BLaER1 treated with 17β-estradiol and CSF1 and Interleukin-3, amounts not matched to agents 10 nM and 100 nM (cell line): ENCODE results near the gene DOCK4.

Experiments used
- H3K27ac ChIP-seq, 11 experiments: shearing (Covaris generic); formaldehyde crosslinking; 2 replicates each; pipeline ENCODE4 v1.8.1; 2022
- H3K27me3 ChIP-seq, 11 experiments: shearing (Covaris generic); formaldehyde crosslinking; 2 replicates each; pipeline ENCODE4 v1.8.1; 2022
- H3K36me3 ChIP-seq, 11 experiments: shearing (Covaris generic); formaldehyde crosslinking; 2 replicates each; pipeline ENCODE4 v1.8.1; 2022
- H3K4me1 ChIP-seq, 10 experiments: shearing (Covaris generic); formaldehyde crosslinking; 2 replicates each; pipeline ENCODE4 v1.8.1; 2022
- H3K4me2 ChIP-seq, 11 experiments: shearing (Covaris generic); formaldehyde crosslinking; 2 replicates each; pipeline ENCODE4 v1.8.1; 2022
- H3K4me3 ChIP-seq, 10 experiments: shearing (Covaris generic); formaldehyde crosslinking; 2 replicates each; pipeline ENCODE4 v1.8.1; 2022
- H3K9ac ChIP-seq, 11 experiments: shearing (Covaris generic); formaldehyde crosslinking; 2 replicates each; pipeline ENCODE4 v1.8.1; 2022
- H3K9me3 ChIP-seq, 11 experiments: shearing (Covaris generic); formaldehyde crosslinking; replicated peaks in 1 of 11; 2 replicates each; pipeline ENCODE4 v1.8.1; 2022
- H4K20me1 ChIP-seq, 11 experiments: shearing (Covaris generic); formaldehyde crosslinking; 2 replicates each; pipeline ENCODE4 v1.8.1; 2022
- Cebpa-rat ChIP-seq, 11 experiments: shearing (Covaris generic); IDR thresholded peaks; 2 replicates each; pipeline ENCODE4 v1.8.1; 2022

The DOCK4 gene

DNA sequence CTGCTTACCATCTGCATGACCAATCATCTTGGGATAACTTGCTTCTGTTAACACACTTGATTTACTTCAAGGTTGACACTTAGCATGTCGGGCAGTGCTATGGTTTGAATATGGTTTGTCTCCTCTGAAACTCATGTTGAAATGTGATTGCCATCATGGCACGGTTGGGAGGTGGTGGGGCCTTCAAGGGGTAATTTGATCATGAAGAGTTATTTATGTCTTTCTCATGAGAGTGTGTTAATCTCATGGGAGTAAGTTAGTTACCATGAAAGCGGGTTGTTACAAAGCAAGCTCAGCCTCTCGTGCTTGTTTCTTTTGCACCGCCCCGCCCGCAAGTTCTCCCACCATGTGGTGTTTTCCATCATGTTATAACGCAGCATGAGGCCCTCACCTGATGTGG, 163.6 kb downstream of the DOCK4 start:
- no peak for TF ChIP-seq Cebpa-rat (IDR thresholded peaks at IDR 0.05)
- no peaks in the 10 kb centered on the region for H3K27me3 ChIP-seq
- H3K9ac ChIP-seq: no peak overlapping the region
- no peak overlapping the region for H3K4me3 ChIP-seq
- H3K4me1 ChIP-seq: peaks cover 0 to 42% (median 7%) of the 10 kb centered on the region in 10 experiments; a peak in 10 of 20 replicates
- H4K20me1 ChIP-seq: peaks cover 0 to 100% (median 0%) of the 10 kb centered on the region in 11 experiments; a peak in 8 of 22 replicates
- peak overlapping the region in 6 of 11 experiments; percentile 7 to 49 (median 36); a peak in 10 of 22 replicates for H3K4me2 ChIP-seq
- H3K9me3 ChIP-seq: peaks cover 2 to 14% (median 10%) of the 10 kb centered on the region in 11 experiments
- no peak overlapping the region; a peak in 1 of 22 replicates for H3K27ac ChIP-seq
- peaks cover 0 to 38% (median 0%) of the 10 kb centered on the region in 11 experiments; a peak in 8 of 22 replicates for H3K36me3 ChIP-seq

DNA sequence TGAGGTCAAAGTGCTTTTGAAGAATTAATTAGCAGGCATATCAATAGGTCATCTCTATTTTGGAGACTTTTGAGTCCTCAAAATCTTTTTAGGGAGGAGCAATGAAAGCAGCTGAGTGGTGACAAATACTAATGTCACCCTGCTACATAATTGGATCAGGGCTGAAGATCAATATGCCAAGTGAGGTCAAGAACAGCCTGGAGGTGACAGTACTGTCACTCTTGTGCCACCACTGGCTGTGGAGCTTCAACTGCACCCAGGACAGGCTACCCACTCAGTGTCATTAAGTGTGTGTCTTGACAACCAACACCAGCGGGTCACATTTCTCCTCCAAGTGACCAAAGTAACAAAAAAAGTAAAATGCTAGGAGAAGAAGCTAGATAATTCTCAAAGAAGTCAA, 167.8 kb downstream of the DOCK4 start:
- Histone ChIP-seq H3K4me2 (no peak overlapping the region), H3K27me3 (no peaks in the 10 kb centered on the region), H3K4me3 (no peak overlapping the region), H3K27ac (no peak overlapping the region), H4K20me1 (peaks cover 0 to 100% (median 0%) of the 10 kb centered on the region in 11 experiments; a peak in 8 of 22 replicates), H3K9me3 (no peaks in the 10 kb centered on the region), H3K9ac (no peak overlapping the region), H3K4me1 (peaks cover 0 to 52% (median 8%) of the 10 kb centered on the region in 10 experiments; a peak in 13 of 20 replicates), H3K36me3 (peaks cover 0 to 51% (median 0%) of the 10 kb centered on the region in 11 experiments; a peak in 8 of 22 replicates)
- no peak for TF ChIP-seq Cebpa-rat (IDR thresholded peaks at IDR 0.05)

DNA sequence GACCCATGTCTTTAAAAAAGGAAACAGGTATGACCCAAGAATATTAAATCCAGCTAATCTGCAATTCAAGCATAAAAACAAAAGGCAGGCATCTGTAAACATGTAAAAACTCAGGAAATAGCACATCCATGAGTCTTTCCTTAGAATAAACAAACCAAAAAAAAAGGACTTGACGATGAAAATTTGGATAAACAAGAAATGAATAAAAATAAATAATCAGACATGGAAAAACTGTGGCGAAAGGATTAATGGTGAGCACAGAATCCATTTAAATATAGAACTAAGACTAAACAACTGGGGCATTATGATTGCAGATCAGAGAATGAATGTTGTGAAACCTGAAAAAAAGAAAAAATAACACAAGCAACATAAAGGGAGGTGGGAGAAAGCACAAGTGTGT, 170.1 kb downstream of the DOCK4 start:
- H4K20me1 ChIP-seq: peaks cover 0 to 99% (median 4%) of the 10 kb centered on the region in 11 experiments; a peak in 8 of 22 replicates
- TF ChIP-seq Cebpa-rat (IDR thresholded peaks at IDR 0.05): no peak
- no peak overlapping the region for H3K4me3 ChIP-seq
- H3K36me3 ChIP-seq: peaks cover 0 to 39% (median 0%) of the 10 kb centered on the region in 11 experiments; a peak in 5 of 22 replicates
- peak overlapping the region in 4 of 11 experiments; percentile 12 to 73 (median 38); a peak in 5 of 22 replicates for H3K4me2 ChIP-seq
- no peaks in the 10 kb centered on the region for H3K27me3 ChIP-seq
- H3K27ac ChIP-seq: no peak overlapping the region
- no peaks in the 10 kb centered on the region for H3K9me3 ChIP-seq
- H3K4me1 ChIP-seq: peaks cover 0 to 43% (median 2%) of the 10 kb centered on the region in 10 experiments; a peak in 8 of 20 replicates
- no peak overlapping the region for H3K9ac ChIP-seq

DNA sequence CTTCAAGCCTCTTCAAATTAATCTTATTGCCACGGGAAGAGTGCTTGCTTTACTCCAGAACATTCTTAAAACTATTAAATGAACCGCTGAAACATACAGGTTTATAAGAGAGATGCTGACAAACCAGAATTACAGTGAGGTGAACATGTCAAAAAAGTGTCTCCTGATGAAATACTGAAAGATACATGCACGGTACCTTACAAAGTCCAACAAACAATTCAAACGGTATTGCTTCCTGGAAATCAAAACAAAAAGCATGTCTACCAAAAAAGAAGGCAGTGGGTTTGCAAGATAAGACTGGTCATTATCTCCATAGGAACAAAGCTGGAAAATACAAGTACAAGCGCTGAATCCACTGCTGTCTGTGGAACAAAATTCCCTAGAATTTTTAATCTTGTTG, 174.5 kb downstream of the DOCK4 start:
- Histone ChIP-seq H3K27ac (no peak overlapping the region), H3K4me1 (peaks cover 8 to 35% (median 11%) of the 10 kb centered on the region in 10 experiments), H3K27me3 (no peaks in the 10 kb centered on the region), H3K9me3 (no peaks in the 10 kb centered on the region), H3K9ac (no peak overlapping the region), H3K36me3 (peaks cover 0 to 41% (median 0%) of the 10 kb centered on the region in 11 experiments; a peak in 4 of 22 replicates), H4K20me1 (peaks cover 0 to 99% (median 15%) of the 10 kb centered on the region in 11 experiments; a peak in 9 of 22 replicates), H3K4me3 (no peak overlapping the region), H3K4me2 (no peak overlapping the region)
- no peak for TF ChIP-seq Cebpa-rat (IDR thresholded peaks at IDR 0.05)

DNA sequence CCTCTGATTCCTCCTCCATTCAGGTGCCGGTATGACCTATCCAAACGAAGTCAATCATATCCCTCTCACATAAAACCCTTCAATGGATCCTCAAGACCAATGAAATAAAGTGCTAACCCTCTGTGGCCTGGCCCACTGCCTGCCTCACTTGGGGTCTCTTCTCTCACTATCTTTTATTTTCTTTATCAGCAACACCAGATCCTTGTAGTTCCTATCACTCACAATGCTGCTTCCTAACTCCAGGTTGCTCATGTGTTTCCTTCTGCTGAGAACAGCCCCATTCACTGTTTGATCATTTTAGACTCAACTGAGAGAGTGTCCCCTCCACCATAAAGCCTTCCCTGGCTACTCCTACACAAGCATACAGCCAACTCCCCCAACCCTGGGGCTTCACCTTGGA, 180.6 kb downstream of the DOCK4 start:
- no peak overlapping the region for H3K27ac ChIP-seq
- H3K4me1 ChIP-seq: peaks cover 5 to 31% (median 10%) of the 10 kb centered on the region in 10 experiments
- TF ChIP-seq Cebpa-rat (IDR thresholded peaks at IDR 0.05): no peak
- peak overlapping the region in 1 of 11 experiments; percentile 42; a peak in 2 of 22 replicates for H3K4me2 ChIP-seq
- H4K20me1 ChIP-seq: peaks cover 0 to 100% (median 29%) of the 10 kb centered on the region in 11 experiments; a peak in 12 of 22 replicates
- H3K9me3 ChIP-seq: peaks cover 0 to 4% (median 0%) of the 10 kb centered on the region in 11 experiments; a peak in 1 of 22 replicates
- H3K27me3 ChIP-seq: no peaks in the 10 kb centered on the region
- H3K36me3 ChIP-seq: peaks cover 0 to 42% (median 0%) of the 10 kb centered on the region in 11 experiments; a peak in 4 of 22 replicates
- H3K9ac ChIP-seq: no peak overlapping the region
- no peak overlapping the region for H3K4me3 ChIP-seq

DNA sequence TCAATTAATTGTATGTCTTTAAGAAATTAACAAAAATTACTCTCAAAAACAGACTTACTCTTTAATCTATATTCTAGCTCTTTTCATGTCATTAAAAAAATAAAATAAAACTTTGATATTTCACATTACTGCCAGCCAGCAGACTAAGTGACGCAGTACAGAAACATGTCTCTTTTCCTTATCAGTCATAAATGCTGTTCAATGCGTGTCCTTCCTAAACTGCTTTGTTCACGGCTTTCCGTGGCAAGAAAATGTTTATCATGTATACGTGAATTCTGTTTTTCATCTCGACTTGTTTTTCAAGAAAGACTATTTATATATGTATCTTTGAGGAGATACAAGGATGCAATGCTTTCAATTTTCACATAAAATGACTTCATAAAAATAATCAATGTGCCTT, 182.4 kb downstream of the DOCK4 start:
- Histone ChIP-seq H3K4me2 (no peak overlapping the region), H3K27me3 (no peaks in the 10 kb centered on the region), H3K9me3 (peaks cover 0 to 4% (median 0%) of the 10 kb centered on the region in 11 experiments; a peak in 1 of 22 replicates), H3K4me3 (no peak overlapping the region), H3K9ac (no peak overlapping the region), H3K36me3 (peaks cover 0 to 31% (median 0%) of the 10 kb centered on the region in 11 experiments; a peak in 4 of 22 replicates), H3K27ac (no peak overlapping the region), H3K4me1 (peaks cover 5 to 31% (median 10%) of the 10 kb centered on the region in 10 experiments), H4K20me1 (peaks cover 0 to 98% (median 25%) of the 10 kb centered on the region in 11 experiments; a peak in 12 of 22 replicates)
- no peak for TF ChIP-seq Cebpa-rat (IDR thresholded peaks at IDR 0.05)

DNA sequence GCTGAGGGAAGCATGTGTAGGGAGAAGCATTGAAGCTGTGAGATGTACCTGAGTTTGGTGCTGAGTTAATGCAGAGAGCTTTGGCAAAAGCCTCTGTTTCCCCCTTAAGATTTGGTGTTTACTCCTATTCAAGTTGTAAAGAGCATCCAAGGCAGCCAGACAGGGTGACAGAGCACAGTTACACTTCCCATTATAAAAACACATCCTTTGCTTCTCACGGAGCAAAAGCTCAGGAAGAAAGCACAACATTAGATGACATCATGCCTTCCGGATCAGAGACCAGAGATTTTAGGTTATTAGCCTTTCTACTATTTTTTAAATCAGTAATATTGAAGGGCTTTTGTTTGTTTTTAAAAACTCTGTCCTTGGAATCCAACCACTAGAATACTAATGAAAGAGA, 182.9 kb downstream of the DOCK4 start:
- no peak overlapping the region for H3K4me3 ChIP-seq
- no peak overlapping the region for H3K27ac ChIP-seq
- no peaks in the 10 kb centered on the region for H3K27me3 ChIP-seq
- H3K36me3 ChIP-seq: peaks cover 0 to 26% (median 0%) of the 10 kb centered on the region in 11 experiments; a peak in 4 of 22 replicates
- no peak overlapping the region for H3K9ac ChIP-seq
- peaks cover 0 to 98% (median 25%) of the 10 kb centered on the region in 11 experiments; a peak in 12 of 22 replicates for H4K20me1 ChIP-seq
- no peak overlapping the region for H3K4me2 ChIP-seq
- H3K9me3 ChIP-seq: peaks cover 0 to 4% (median 0%) of the 10 kb centered on the region in 11 experiments; a peak in 1 of 22 replicates
- no peak for TF ChIP-seq Cebpa-rat (IDR thresholded peaks at IDR 0.05)
- peaks cover 5 to 31% (median 9%) of the 10 kb centered on the region in 10 experiments for H3K4me1 ChIP-seq

DNA sequence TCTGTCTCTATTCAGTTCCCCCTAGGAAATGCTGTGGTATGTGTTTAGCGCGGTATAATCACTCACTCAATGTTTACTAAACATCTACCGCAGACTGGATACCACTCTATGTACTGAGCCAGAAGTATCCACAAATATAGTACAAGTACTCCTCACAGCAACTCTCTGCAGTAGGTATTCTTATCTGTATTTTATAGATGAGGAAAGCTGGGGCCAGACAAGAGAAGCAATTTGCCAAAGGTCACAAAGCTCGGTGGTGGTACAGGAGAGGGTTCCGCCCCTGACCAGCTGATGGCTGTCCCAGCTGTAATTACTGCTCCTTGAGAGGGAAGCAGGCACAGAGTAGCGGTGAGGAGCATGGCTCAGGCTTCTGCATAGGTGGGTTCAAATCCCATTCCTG, 184.1 kb downstream of the DOCK4 start:
- Histone ChIP-seq H4K20me1 (peaks cover 0 to 98% (median 25%) of the 10 kb centered on the region in 11 experiments; a peak in 12 of 22 replicates), H3K9me3 (peaks cover 0 to 4% (median 0%) of the 10 kb centered on the region in 11 experiments; a peak in 1 of 22 replicates), H3K4me2 (no peak overlapping the region), H3K4me1 (peaks cover 0 to 40% (median 0%) of the 10 kb centered on the region in 10 experiments; a peak in 4 of 20 replicates), H3K4me3 (no peak overlapping the region), H3K27ac (no peak overlapping the region), H3K9ac (no peak overlapping the region), H3K27me3 (no peaks in the 10 kb centered on the region), H3K36me3 (peaks cover 0 to 26% (median 0%) of the 10 kb centered on the region in 11 experiments; a peak in 4 of 22 replicates)
- no peak for TF ChIP-seq Cebpa-rat (IDR thresholded peaks at IDR 0.05)

DNA sequence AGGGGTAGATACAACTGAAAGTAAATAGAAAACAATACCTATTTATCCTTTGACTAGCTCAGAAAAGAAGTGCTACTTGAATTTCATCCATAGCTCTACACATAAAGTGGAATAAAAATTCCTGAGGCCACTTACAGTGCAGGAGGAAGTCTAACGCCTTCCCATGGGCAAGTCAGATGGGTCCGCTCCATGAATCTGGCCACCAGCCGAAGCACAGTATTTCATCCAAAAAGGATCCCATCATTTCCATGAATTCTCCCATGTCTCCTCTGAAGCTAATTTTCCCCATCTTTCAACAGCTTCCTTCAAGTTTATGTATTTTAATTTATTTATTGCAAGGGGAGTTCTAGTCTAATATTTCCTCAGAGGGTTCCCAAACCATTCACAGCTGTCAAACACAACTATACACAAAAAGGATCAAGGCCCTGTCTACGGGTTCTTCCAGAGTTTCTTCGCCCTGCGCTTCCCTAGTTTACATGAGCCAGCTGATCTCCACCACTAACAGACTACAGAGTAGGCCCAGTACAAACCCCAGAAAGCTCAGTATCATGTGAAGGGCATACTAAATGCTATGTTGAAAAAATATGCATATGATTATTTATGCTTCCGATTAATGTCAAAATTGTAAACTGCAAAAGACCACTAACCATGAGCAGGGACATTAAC, 184.7 kb downstream of the DOCK4 start:
- no peak for TF ChIP-seq Cebpa-rat (IDR thresholded peaks at IDR 0.05)
- Histone ChIP-seq H3K4me2 (no peak overlapping the region), H3K36me3 (peaks cover 0 to 26% (median 0%) of the 10 kb centered on the region in 11 experiments; a peak in 4 of 22 replicates), H3K4me1 (peaks cover 0 to 44% (median 0%) of the 10 kb centered on the region in 10 experiments; a peak in 4 of 20 replicates), H3K4me3 (no peak overlapping the region), H4K20me1 (peaks cover 0 to 98% (median 25%) of the 10 kb centered on the region in 11 experiments; a peak in 12 of 22 replicates), H3K9me3 (peaks cover 0 to 4% (median 0%) of the 10 kb centered on the region in 11 experiments; a peak in 1 of 22 replicates), H3K9ac (no peak overlapping the region), H3K27me3 (no peaks in the 10 kb centered on the region), H3K27ac (no peak overlapping the region)
